ENCODE measurements around the gene RRP1.

RRP1 gene

GRCh38 chr21:43754948-43755781 lies 34.2 kb upstream of the RRP1 start:
- H3K27me3 Mint-ChIP-seq = no peaks in the 10 kb centered on the region
- H3K36me3 Mint-ChIP-seq = peaks cover 51% of the 10 kb centered on the region
- no peak overlapping the region for H3K27ac Mint-ChIP-seq
- no peak overlapping the region for H3K4me3 Mint-ChIP-seq
- no peaks in the 10 kb centered on the region for H3K4me1 Mint-ChIP-seq
- no peaks in the 10 kb centered on the region for H3K9me3 Mint-ChIP-seq
- no peak for ATAC-seq

GRCh38 chr21:43755820-43756594 lies 33.4 kb upstream of the RRP1 start:
- Mint-ChIP-seq H3K27me3 (no peaks in the 10 kb centered on the region), H3K9me3 (no peaks in the 10 kb centered on the region), H3K4me3 (no peak overlapping the region), H3K4me1 (no peaks in the 10 kb centered on the region), H3K27ac (no peak overlapping the region), H3K36me3 (peaks cover 47% of the 10 kb centered on the region)
- ATAC-seq = no peak

DNA sequence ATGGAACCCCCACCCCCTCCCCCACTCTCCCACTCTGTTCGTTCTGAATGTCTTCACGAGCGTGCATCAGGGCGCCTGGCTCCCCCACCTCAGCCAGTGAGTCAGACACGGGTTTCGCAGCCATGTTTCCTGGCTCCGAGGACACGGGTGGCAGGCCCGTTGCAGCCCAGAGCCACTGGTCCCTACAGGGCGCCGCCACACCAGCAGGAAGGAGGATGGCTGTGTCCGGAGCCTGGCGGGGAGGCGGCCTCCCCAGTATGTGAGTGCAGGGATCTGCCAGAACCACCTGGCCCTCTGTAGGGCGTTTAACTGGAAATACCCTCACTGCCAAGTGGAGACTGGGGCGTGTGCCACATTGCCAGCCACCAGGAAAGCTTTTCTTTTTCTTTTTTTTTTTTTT lies 31.8 kb upstream of the RRP1 start:
- H3K4me1 Mint-ChIP-seq = no peaks in the 10 kb centered on the region
- no peak overlapping the region for H3K4me3 Mint-ChIP-seq
- no peaks in the 10 kb centered on the region for H3K9me3 Mint-ChIP-seq
- no peak for ATAC-seq
- no peak overlapping the region for H3K27ac Mint-ChIP-seq
- H3K27me3 Mint-ChIP-seq = no peaks in the 10 kb centered on the region
- peaks cover 54% of the 10 kb centered on the region for H3K36me3 Mint-ChIP-seq

DNA sequence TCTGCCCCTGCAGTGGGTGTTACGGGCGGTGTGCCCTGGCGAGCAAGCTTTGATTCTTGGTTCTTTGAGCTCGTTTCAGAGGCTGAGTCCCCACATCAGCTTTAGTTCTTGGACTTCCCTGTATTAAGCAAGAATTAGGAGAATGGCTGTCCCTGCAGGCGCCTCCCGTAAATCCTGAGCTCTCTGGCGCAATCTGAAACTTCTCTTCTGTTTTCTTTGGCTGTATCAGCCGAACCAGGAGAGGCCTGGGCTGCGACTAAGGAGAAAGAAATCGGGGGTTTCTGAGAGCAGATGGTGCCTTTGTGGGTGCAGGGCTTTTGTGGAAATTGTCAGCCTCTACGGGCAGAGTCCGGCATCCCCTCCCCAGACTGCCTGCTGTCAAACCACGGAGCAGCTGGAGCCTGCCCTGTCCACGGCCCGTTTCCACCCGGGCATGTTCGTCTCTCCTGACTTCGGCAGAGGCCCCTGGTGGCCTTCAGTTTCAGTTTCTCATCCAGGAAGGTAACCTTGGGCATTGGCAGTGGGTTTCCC lies 31.2 kb upstream of the RRP1 start:
- no peak overlapping the region for H3K4me3 Mint-ChIP-seq
- H3K27ac Mint-ChIP-seq = no peak overlapping the region
- no peaks in the 10 kb centered on the region for H3K9me3 Mint-ChIP-seq
- no peaks in the 10 kb centered on the region for H3K27me3 Mint-ChIP-seq
- H3K36me3 Mint-ChIP-seq = peaks cover 55% of the 10 kb centered on the region
- H3K4me1 Mint-ChIP-seq = no peaks in the 10 kb centered on the region
- ATAC-seq = no peak

DNA sequence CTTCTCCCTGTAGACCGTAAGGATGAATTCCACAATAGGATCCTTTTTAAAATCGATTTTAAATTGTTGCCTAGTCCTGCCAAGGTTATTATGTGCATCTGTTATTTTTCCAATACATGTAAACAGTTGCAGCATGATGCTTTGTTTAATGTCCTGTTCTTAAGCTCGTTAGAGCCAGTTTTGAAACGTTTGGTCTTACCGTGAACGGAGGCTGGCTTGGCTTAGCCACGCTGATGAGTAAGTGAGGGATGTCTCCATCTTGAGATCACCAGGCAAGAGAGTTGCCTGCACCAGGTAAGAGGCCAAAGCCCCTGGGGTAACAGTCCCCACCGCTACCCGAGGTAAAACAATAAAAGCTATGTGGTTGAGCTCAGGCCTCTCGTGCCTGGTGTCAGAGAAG lies 30.6 kb upstream of the RRP1 start:
- Mint-ChIP-seq H3K36me3 (peaks cover 54% of the 10 kb centered on the region), H3K9me3 (no peaks in the 10 kb centered on the region), H3K27ac (no peak overlapping the region), H3K4me1 (no peaks in the 10 kb centered on the region), H3K27me3 (no peaks in the 10 kb centered on the region), H3K4me3 (no peak overlapping the region)
- no peak for ATAC-seq

DNA sequence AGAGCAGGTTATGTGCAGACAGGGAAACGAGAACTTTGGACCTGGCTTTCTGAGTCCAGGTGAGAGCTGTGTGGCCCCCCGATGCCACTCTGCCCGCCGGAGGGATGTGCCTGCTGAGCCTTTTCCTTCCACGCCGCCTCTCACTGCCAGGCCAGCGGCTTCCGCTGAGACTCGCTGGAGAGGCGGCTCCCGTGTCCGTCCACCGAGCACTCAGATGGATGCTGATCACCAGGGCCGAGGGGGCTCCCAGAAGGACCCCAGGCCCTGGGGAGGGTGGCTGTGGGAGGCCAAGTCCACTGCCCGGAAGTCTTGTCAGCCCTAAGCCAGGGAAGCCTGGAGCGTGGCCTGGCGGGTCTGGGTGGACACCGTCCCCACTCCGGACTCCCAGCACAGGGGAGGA lies 29.7 kb upstream of the RRP1 start:
- Mint-ChIP-seq H3K36me3 (peaks cover 45% of the 10 kb centered on the region), H3K4me1 (no peaks in the 10 kb centered on the region), H3K4me3 (no peak overlapping the region), H3K27me3 (no peaks in the 10 kb centered on the region), H3K27ac (no peak overlapping the region), H3K9me3 (no peaks in the 10 kb centered on the region)
- no peak for ATAC-seq

DNA sequence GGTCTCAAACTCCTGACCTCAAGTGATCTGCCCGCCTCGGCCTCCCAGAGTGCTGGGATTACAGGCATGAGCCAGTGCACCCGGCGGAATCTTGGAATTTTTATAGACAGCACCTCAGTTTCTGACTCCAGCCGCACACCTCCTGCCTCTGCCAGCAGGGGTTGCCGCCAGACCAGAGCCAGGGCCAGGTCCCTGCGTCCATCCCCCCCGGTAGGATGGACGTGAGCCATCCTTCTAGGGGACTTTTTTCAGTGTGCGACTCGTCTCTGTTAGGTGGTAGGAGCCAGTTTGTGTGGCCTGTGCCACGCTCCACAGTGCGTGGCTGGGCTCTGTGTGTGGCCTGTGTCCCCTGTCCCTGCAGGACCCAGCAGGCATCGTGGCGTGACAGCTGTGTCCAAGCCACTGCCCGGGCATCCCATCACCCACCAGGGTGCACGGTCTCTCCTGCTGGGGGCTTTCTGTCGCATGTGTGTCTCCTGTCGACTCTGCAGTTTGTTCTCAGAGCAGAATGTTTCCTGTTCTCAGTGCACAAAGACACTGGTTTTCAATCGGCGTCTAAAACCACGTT lies 28.9 kb upstream of the RRP1 start:
- Mint-ChIP-seq H3K27me3 (no peaks in the 10 kb centered on the region), H3K27ac (no peak overlapping the region), H3K4me1 (no peaks in the 10 kb centered on the region), H3K36me3 (peaks cover 39% of the 10 kb centered on the region), H3K4me3 (no peak overlapping the region), H3K9me3 (no peaks in the 10 kb centered on the region)
- no peak for ATAC-seq

DNA sequence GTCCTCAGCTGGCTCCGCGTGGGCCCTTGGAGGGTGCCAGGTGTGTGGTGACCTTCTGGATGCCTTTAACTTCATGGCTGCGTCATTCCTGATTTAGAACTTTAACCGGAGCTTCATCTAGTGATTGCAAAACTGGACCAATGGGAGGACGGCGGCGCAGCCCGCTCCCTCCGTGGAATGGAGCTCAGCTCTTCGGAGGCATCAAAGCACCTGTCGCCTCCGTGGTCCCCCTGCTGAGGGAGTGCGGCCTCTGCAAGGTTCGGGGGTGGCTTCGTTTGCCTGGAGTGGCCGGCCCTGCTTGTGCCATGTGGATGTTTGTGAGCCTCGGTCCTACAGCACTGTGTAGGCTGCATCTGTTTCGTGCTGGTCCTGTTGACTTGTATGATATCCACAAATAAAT lies 27.5 kb upstream of the RRP1 start:
- Mint-ChIP-seq H3K27ac (no peak overlapping the region), H3K4me3 (no peak overlapping the region), H3K27me3 (no peaks in the 10 kb centered on the region), H3K4me1 (no peaks in the 10 kb centered on the region), H3K36me3 (peaks cover 28% of the 10 kb centered on the region), H3K9me3 (no peaks in the 10 kb centered on the region)
- ATAC-seq = no peak

DNA sequence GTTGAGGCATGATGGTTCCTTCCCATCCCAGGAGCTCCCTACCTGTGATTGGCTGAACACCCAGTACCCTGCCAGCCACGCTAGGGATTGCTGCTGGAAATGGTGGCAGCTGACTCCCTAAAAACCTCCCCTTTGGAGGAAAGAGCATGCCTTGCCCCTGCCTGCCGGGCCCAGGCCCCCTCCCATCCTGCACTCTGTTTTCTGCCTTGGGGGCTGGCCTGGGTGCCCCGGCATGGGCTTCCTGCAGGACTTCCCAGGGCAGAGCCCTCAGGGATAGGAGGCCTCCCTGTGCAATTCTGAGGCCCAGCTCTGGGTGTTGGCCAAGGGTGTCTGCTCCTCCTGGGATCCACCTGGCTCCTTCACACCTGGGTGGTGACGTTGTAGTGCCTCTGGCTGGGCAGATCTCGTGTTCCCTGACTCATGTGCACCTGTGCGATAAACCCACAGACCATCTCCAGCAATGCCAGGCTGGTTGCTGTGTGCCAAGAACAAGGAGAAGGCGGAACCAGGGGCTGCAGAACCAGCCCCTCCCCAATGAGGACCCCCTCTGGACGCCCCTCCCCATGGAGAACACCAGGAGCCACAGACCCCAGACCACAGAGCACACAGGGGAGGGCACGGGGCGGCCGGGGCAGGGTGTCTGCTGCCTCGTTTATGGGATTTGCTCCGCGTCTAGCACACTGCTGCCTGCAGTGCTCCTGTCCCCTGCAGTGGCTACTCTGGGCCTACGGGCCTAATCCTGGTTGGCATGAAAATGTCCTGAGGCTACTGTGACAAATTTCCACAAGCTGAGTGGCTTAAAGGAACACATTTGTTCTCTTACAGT lies 26.9 kb upstream of the RRP1 start:
- ATAC-seq = no peak
- Mint-ChIP-seq H3K27ac (no peak overlapping the region), H3K9me3 (no peaks in the 10 kb centered on the region), H3K36me3 (peaks cover 28% of the 10 kb centered on the region), H3K4me1 (no peaks in the 10 kb centered on the region), H3K4me3 (no peak overlapping the region), H3K27me3 (no peaks in the 10 kb centered on the region)

GRCh38 chr21:43763901-43764523 lies 25.4 kb upstream of the RRP1 start:
- no peaks in the 10 kb centered on the region for H3K9me3 Mint-ChIP-seq
- ATAC-seq = no peak
- H3K4me1 Mint-ChIP-seq = no peaks in the 10 kb centered on the region
- H3K27ac Mint-ChIP-seq = no peak overlapping the region
- peaks cover 7% of the 10 kb centered on the region for H3K27me3 Mint-ChIP-seq
- no peak overlapping the region for H3K4me3 Mint-ChIP-seq
- H3K36me3 Mint-ChIP-seq = peaks cover 21% of the 10 kb centered on the region

GRCh38 chr21:43764576-43765495 lies 24.5 kb upstream of the RRP1 start:
- Mint-ChIP-seq H3K4me1 (no peaks in the 10 kb centered on the region), H3K36me3 (peaks cover 21% of the 10 kb centered on the region), H3K4me3 (no peak overlapping the region), H3K27me3 (peaks cover 12% of the 10 kb centered on the region), H3K27ac (no peak overlapping the region), H3K9me3 (no peaks in the 10 kb centered on the region)
- no peak for ATAC-seq

GRCh38 chr21:43766734-43767497 lies 22.5 kb upstream of the RRP1 start:
- no peak for ATAC-seq
- Mint-ChIP-seq H3K27me3 (peaks cover 12% of the 10 kb centered on the region), H3K27ac (no peak overlapping the region), H3K9me3 (peaks cover 7% of the 10 kb centered on the region), H3K4me1 (peaks cover 10% of the 10 kb centered on the region), H3K36me3 (peaks cover 22% of the 10 kb centered on the region), H3K4me3 (no peak overlapping the region)

GRCh38 chr21:43767498-43767983 lies 21.8 kb upstream of the RRP1 start:
- Mint-ChIP-seq H3K9me3 (peaks cover 7% of the 10 kb centered on the region), H3K4me3 (no peak overlapping the region), H3K27me3 (peaks cover 12% of the 10 kb centered on the region), H3K4me1 (peaks cover 13% of the 10 kb centered on the region), H3K36me3 (peaks cover 22% of the 10 kb centered on the region), H3K27ac (no peak overlapping the region)
- ATAC-seq = no peak

Data from stimulated activated memory B cell treated with anti-CD40 and anti-IgM and Interleukin-4, amounts not matched to agents 10 μg/mL and 1 μg/mL and 100 μg/mL, for 72 hours (primary cell).